HG02973 (cell line): ENCODE data around the gene GLP2R.

Experiments used
- ATAC-seq: cut with Tn5 transposase; IDR thresholded peaks from one replicate; pipeline ENCODE4 v1.9.1; 2021; ENCODE audit warnings: moderate library complexity; ENCODE audit not compliant: unreplicated experiment

GLP2R gene

GRCh38 chr17:9845306-9845705, 19.6 kb downstream of the GLP2R start:
- ATAC-seq = no peak

GRCh38 chr17:9850151-9850550, 24.4 kb downstream of the GLP2R start:
- ATAC-seq = no peak

- ATAC-seq = no peak
These were observed 28.5 kb downstream of the GLP2R start for GRCh38 chr17:9854255-9854654.

GRCh38 chr17:9855036-9855435, 29.3 kb downstream of the GLP2R start:
- no peak for ATAC-seq

GRCh38 chr17:9859781-9860180, 34.1 kb downstream of the GLP2R start:
- no peak for ATAC-seq

- no peak for ATAC-seq
These were observed 35.1 kb downstream of the GLP2R start for GRCh38 chr17:9860851-9861250.

GRCh38 chr17:9862220-9862619, 36.5 kb downstream of the GLP2R start:
- no peak for ATAC-seq

- ATAC-seq = no peak
These were observed 37.2 kb downstream of the GLP2R start for GRCh38 chr17:9862949-9863348.

GRCh38 chr17:9865586-9865985, 39.9 kb downstream of the GLP2R start:
- no peak for ATAC-seq

GRCh38 chr17:9868552-9868951, 42.8 kb downstream of the GLP2R start:
- no peak for ATAC-seq

- ATAC-seq = no peak
These were observed 47.1 kb downstream of the GLP2R start for GRCh38 chr17:9872852-9873251.

GRCh38 chr17:9874722-9875121, 49.0 kb downstream of the GLP2R start:
- no peak for ATAC-seq

GRCh38 chr17:9875441-9875840, 49.7 kb downstream of the GLP2R start:
- ATAC-seq = no peak

GRCh38 chr17:9878356-9878755, 52.6 kb downstream of the GLP2R start:
- ATAC-seq = no peak

GRCh38 chr17:9878786-9879525, 53.2 kb downstream of the GLP2R start:
- ATAC-seq = no peak

- no peak for ATAC-seq
These were observed 54.9 kb downstream of the GLP2R start for GRCh38 chr17:9880582-9880999.

GRCh38 chr17:9883451-9883850, 57.7 kb downstream of the GLP2R start:
- no peak for ATAC-seq

GRCh38 chr17:9886141-9886930, 60.6 kb downstream of the GLP2R start:
- ATAC-seq = no peak

GRCh38 chr17:9887508-9887907, 61.8 kb downstream of the GLP2R start:
- ATAC-seq = no peak

GRCh38 chr17:9890124-9890523, 64.4 kb downstream of the GLP2R start:
- ATAC-seq = no peak

GRCh38 chr17:9893411-9894012, 67.8 kb downstream of the GLP2R start:
- no peak for ATAC-seq

- no peak for ATAC-seq
These were observed 68.5 kb downstream of the GLP2R start for GRCh38 chr17:9894231-9894630.
